ENCODE results near the gene FAM210A.

Gene FAM210A

DNA sequence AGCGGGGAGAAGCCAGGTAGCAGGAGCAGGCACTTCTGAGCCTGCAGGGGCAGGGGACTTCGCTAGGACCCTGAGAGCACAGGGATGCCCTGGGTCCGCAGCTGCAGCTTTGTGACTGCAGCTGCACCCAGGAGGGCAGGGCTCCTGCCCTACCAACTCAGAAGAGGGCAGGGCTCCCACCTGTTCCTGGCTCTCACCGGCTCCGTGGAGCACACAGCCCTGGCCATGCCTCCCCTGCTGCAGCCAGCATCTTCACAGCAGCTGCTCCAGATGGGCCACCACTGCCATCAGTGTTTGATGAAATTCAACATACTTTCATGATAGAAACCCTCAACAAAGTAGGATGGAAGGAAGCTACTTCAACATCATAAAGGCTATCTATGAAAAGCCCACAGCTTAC is 92.7 kb downstream of the FAM210A start:
- Histone ChIP-seq H3K4me3 (ENCODE audit: low read depth, low read length) (no peak overlapping the region), H3K27ac (no peak overlapping the region), H2AFZ (no peak overlapping the region), H3K79me2 (no peaks in the 10 kb centered on the region), H3K4me1 (peaks cover 3% of the 10 kb centered on the region), H3K4me2 (ENCODE audit: low read length) (no peak overlapping the region), H3K36me3 (ENCODE audit: control insufficient read depth, insufficient read depth, low read length) (no peaks in the 10 kb centered on the region), H3K9ac (no peak overlapping the region), H3K9me3 (ENCODE audit: control insufficient read depth, low read length) (no peaks in the 10 kb centered on the region), H3K27me3 (ENCODE audit: control insufficient read depth, insufficient read depth, low read length) (no peaks in the 10 kb centered on the region)
- TF ChIP-seq, protein P1, sequence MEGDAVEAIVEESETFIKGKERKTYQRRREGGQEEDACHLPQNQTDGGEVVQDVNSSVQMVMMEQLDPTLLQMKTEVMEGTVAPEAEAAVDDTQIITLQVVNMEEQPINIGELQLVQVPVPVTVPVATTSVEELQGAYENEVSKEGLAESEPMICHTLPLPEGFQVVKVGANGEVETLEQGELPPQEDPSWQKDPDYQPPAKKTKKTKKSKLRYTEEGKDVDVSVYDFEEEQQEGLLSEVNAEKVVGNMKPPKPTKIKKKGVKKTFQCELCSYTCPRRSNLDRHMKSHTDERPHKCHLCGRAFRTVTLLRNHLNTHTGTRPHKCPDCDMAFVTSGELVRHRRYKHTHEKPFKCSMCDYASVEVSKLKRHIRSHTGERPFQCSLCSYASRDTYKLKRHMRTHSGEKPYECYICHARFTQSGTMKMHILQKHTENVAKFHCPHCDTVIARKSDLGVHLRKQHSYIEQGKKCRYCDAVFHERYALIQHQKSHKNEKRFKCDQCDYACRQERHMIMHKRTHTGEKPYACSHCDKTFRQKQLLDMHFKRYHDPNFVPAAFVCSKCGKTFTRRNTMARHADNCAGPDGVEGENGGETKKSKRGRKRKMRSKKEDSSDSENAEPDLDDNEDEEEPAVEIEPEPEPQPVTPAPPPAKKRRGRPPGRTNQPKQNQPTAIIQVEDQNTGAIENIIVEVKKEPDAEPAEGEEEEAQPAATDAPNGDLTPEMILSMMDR (IDR thresholded peaks at IDR 0.05) = no peak

GRCh38 chr18:13630716-13631268 is 95.6 kb downstream of the FAM210A start:
- no peaks in the 10 kb centered on the region for H3K9me3 ChIP-seq (ENCODE audit: control insufficient read depth, low read length)
- no peak overlapping the region for H3K4me3 ChIP-seq (ENCODE audit: low read depth, low read length)
- peaks cover 3% of the 10 kb centered on the region for H3K4me1 ChIP-seq
- H3K4me2 ChIP-seq (ENCODE audit: low read length) = no peak overlapping the region
- H3K27ac ChIP-seq = no peak overlapping the region
- H2AFZ ChIP-seq = no peak overlapping the region
- H3K27me3 ChIP-seq (ENCODE audit: control insufficient read depth, insufficient read depth, low read length) = no peaks in the 10 kb centered on the region
- TF ChIP-seq, protein P1 (IDR thresholded peaks at IDR 0.05) = no peak
- no peaks in the 10 kb centered on the region for H3K36me3 ChIP-seq (ENCODE audit: control insufficient read depth, insufficient read depth, low read length)
- no peaks in the 10 kb centered on the region for H3K79me2 ChIP-seq
- H3K9ac ChIP-seq = no peak overlapping the region

GRCh38 chr18:13629841-13630715 is 96.3 kb downstream of the FAM210A start:
- Histone ChIP-seq H3K36me3 (ENCODE audit: control insufficient read depth, insufficient read depth, low read length) (no peaks in the 10 kb centered on the region), H3K27me3 (ENCODE audit: control insufficient read depth, insufficient read depth, low read length) (no peaks in the 10 kb centered on the region), H3K4me1 (peaks cover 3% of the 10 kb centered on the region), H3K79me2 (no peaks in the 10 kb centered on the region), H2AFZ (peak overlapping the region; percentile 59), H3K9ac (no peak overlapping the region), H3K9me3 (ENCODE audit: control insufficient read depth, low read length) (no peaks in the 10 kb centered on the region), H3K4me2 (ENCODE audit: low read length) (no peak overlapping the region), H3K4me3 (ENCODE audit: low read depth, low read length) (no peak overlapping the region), H3K27ac (no peak overlapping the region)
- TF ChIP-seq, protein P1 (IDR thresholded peaks at IDR 0.05) = peak; percentile 73

GRCh38 chr18:13628211-13628610 is 98.1 kb downstream of the FAM210A start:
- no peak overlapping the region for H3K4me3 ChIP-seq (ENCODE audit: low read depth, low read length)
- no peak overlapping the region for H3K4me2 ChIP-seq (ENCODE audit: low read length)
- H3K27ac ChIP-seq = no peak overlapping the region
- no peaks in the 10 kb centered on the region for H3K79me2 ChIP-seq
- peaks cover 3% of the 10 kb centered on the region for H3K4me1 ChIP-seq
- no peak overlapping the region for H3K9ac ChIP-seq
- no peaks in the 10 kb centered on the region for H3K9me3 ChIP-seq (ENCODE audit: control insufficient read depth, low read length)
- no peaks in the 10 kb centered on the region for H3K36me3 ChIP-seq (ENCODE audit: control insufficient read depth, insufficient read depth, low read length)
- no peaks in the 10 kb centered on the region for H3K27me3 ChIP-seq (ENCODE audit: control insufficient read depth, insufficient read depth, low read length)
- TF ChIP-seq, protein P1 (IDR thresholded peaks at IDR 0.05) = no peak
- no peak overlapping the region for H2AFZ ChIP-seq
